GM18505 (cell line): Measurements from ENCODE around the gene MED17.
"Not testable (repeated sequence)": the region's sequence is repeated elsewhere in the genome, so short reads cannot be mapped to it uniquely, and the experiment has no call there.

Experiments used
- ATAC-seq: cut with Tn5 transposase; IDR thresholded peaks from one replicate; pipeline ENCODE4 v1.9.1; 2021; ENCODE audit not compliant: unreplicated experiment
- POLR2A ChIP-seq: IDR thresholded peaks from 4 replicates; pipeline ENCODE4 v1.6.1; 2011; ENCODE audit warnings: borderline replicate concordance; ENCODE audit not compliant: insufficient read depth, insufficient read length; ENCODE audit errors: extremely low read depth

MED17 gene

GRCh38 chr11:93744669-93745004 lies 39.4 kb upstream of the MED17 start:
- TF ChIP-seq POLR2A = no peak
- ATAC-seq = no peak

GRCh38 chr11:93745005-93745755 lies 38.9 kb upstream of the MED17 start:
- ATAC-seq = not testable (repeated sequence)

- no peak for TF ChIP-seq POLR2A
- no peak for ATAC-seq
Measured at GRCh38 chr11:93746101-93746500, 38.0 kb upstream of the MED17 start.

GRCh38 chr11:93747122-93747521 lies 37.0 kb upstream of the MED17 start:
- no peak for TF ChIP-seq POLR2A
- peak; percentile 70 for ATAC-seq

- TF ChIP-seq POLR2A = no peak
- ATAC-seq = no peak
Measured at GRCh38 chr11:93751001-93751400, 33.1 kb upstream of the MED17 start.

- no peak for TF ChIP-seq POLR2A
- no peak for ATAC-seq
Measured at GRCh38 chr11:93753241-93753640, 30.8 kb upstream of the MED17 start.

- no peak for ATAC-seq
- no peak for TF ChIP-seq POLR2A
Measured at GRCh38 chr11:93756748-93757147, 27.3 kb upstream of the MED17 start.

GRCh38 chr11:93757301-93757700 lies 26.8 kb upstream of the MED17 start:
- no peak for ATAC-seq
- TF ChIP-seq POLR2A = no peak

GRCh38 chr11:93757924-93758865 lies 25.9 kb upstream of the MED17 start:
- no peak for TF ChIP-seq POLR2A
- no peak for ATAC-seq

- not testable (repeated sequence) for ATAC-seq
Measured at GRCh38 chr11:93759123-93759522, 25.0 kb upstream of the MED17 start.

- no peak for TF ChIP-seq POLR2A
- no peak for ATAC-seq
Measured at GRCh38 chr11:93761910-93762309, 22.2 kb upstream of the MED17 start.

GRCh38 chr11:93765551-93765950 lies 18.5 kb upstream of the MED17 start:
- ATAC-seq = no peak

GRCh38 chr11:93766504-93766903 lies 17.6 kb upstream of the MED17 start:
- ATAC-seq = no peak

More at GRCh38 chr11:93765551-93765950, 18.5 kb upstream of the MED17 start:
- TF ChIP-seq POLR2A = no peak

GRCh38 chr11:93767018-93767417 lies 17.1 kb upstream of the MED17 start:
- TF ChIP-seq POLR2A = no peak
- ATAC-seq = no peak

More at GRCh38 chr11:93766504-93766903, 17.6 kb upstream of the MED17 start:
- no peak for TF ChIP-seq POLR2A
